Measurements from ENCODE around the gene CLCN7.
"Not testable (repeated sequence)": the region's sequence is repeated elsewhere in the genome, so short reads cannot be mapped to it uniquely, and the experiment has no call there.

The CLCN7 gene

GRCh38 chr16:1439699-1440074 is 35.1 kb downstream of the CLCN7 start:
- ATAC-seq (replicated peaks; ENCODE audit: extremely low read depth, poor library complexity, severe bottlenecking); H3K27me3 Mint-ChIP-seq; H3K4me3 Mint-ChIP-seq; H3K4me1 Mint-ChIP-seq; H3K36me3 Mint-ChIP-seq (ENCODE audit: insufficient read depth); DNase-seq (ENCODE audit: low spot score in 2 of 2); H3K9me3 Mint-ChIP-seq: not testable (repeated sequence)
- peak overlapping the region; percentile 49 for H3K27ac Mint-ChIP-seq (ENCODE audit: low read depth)

GRCh38 chr16:1439058-1439698 is 35.6 kb downstream of the CLCN7 start:
- Mint-ChIP-seq H3K27me3 (no peaks in the 10 kb centered on the region), H3K36me3 (ENCODE audit: insufficient read depth) (no peaks in the 10 kb centered on the region), H3K4me3 (no peak overlapping the region), H3K27ac (ENCODE audit: low read depth) (no peak overlapping the region), H3K4me1 (no peaks in the 10 kb centered on the region), H3K9me3 (no peaks in the 10 kb centered on the region)
- DNase-seq (ENCODE audit: low spot score in 2 of 2) (no peak), ATAC-seq (replicated peaks; ENCODE audit: extremely low read depth, poor library complexity, severe bottlenecking) (no peak)

- Mint-ChIP-seq H3K4me3 (no peak overlapping the region), H3K4me1 (no peaks in the 10 kb centered on the region), H3K27me3 (no peaks in the 10 kb centered on the region), H3K9me3 (no peaks in the 10 kb centered on the region), H3K36me3 (ENCODE audit: insufficient read depth) (no peaks in the 10 kb centered on the region), H3K27ac (ENCODE audit: low read depth) (no peak overlapping the region)
- ATAC-seq (replicated peaks; ENCODE audit: extremely low read depth, poor library complexity, severe bottlenecking) (no peak), DNase-seq (ENCODE audit: low spot score in 2 of 2) (no peak)
Measured at GRCh38 chr16:1438229-1439057, 36.4 kb downstream of the CLCN7 start.

GRCh38 chr16:1437606-1438005 is 37.2 kb downstream of the CLCN7 start:
- no peak for ATAC-seq (replicated peaks; ENCODE audit: extremely low read depth, poor library complexity, severe bottlenecking)
- DNase-seq (ENCODE audit: low spot score in 2 of 2), result no peak
- H3K4me1 Mint-ChIP-seq, result no peaks in the 10 kb centered on the region
- H3K27me3 Mint-ChIP-seq, result no peaks in the 10 kb centered on the region
- H3K4me3 Mint-ChIP-seq, result no peak overlapping the region
- H3K27ac Mint-ChIP-seq (ENCODE audit: low read depth), result no peak overlapping the region
- H3K36me3 Mint-ChIP-seq (ENCODE audit: insufficient read depth), result no peaks in the 10 kb centered on the region
- no peaks in the 10 kb centered on the region for H3K9me3 Mint-ChIP-seq

GRCh38 chr16:1436731-1437355 is 38.0 kb downstream of the CLCN7 start:
- no peaks in the 10 kb centered on the region for H3K9me3 Mint-ChIP-seq
- no peak for ATAC-seq (replicated peaks; ENCODE audit: extremely low read depth, poor library complexity, severe bottlenecking)
- H3K4me1 Mint-ChIP-seq, result no peaks in the 10 kb centered on the region

GRCh38 chr16:1435921-1436697 is 38.7 kb downstream of the CLCN7 start:
- H3K27me3 Mint-ChIP-seq, result no peaks in the 10 kb centered on the region
- ATAC-seq (replicated peaks; ENCODE audit: extremely low read depth, poor library complexity, severe bottlenecking) (no peak), DNase-seq (ENCODE audit: low spot score in 2 of 2) (no peak)
- H3K4me3 Mint-ChIP-seq, result no peak overlapping the region
- no peaks in the 10 kb centered on the region for H3K36me3 Mint-ChIP-seq (ENCODE audit: insufficient read depth)
- H3K27ac Mint-ChIP-seq (ENCODE audit: low read depth), result no peak overlapping the region
- no peaks in the 10 kb centered on the region for H3K4me1 Mint-ChIP-seq
- no peaks in the 10 kb centered on the region for H3K9me3 Mint-ChIP-seq

More at GRCh38 chr16:1436731-1437355, 38.0 kb downstream of the CLCN7 start:
- Mint-ChIP-seq H3K27me3 (no peaks in the 10 kb centered on the region), H3K36me3 (ENCODE audit: insufficient read depth) (no peaks in the 10 kb centered on the region), H3K4me3 (no peak overlapping the region), H3K27ac (ENCODE audit: low read depth) (no peak overlapping the region)
- DNase-seq (ENCODE audit: low spot score in 2 of 2), result no peak

GRCh38 chr16:1434644-1435592 is 39.9 kb downstream of the CLCN7 start:
- Mint-ChIP-seq H3K27me3 (peaks cover 4% of the 10 kb centered on the region), H3K36me3 (ENCODE audit: insufficient read depth) (no peaks in the 10 kb centered on the region), H3K4me3 (no peak overlapping the region), H3K4me1 (no peaks in the 10 kb centered on the region), H3K9me3 (no peaks in the 10 kb centered on the region), H3K27ac (ENCODE audit: low read depth) (no peak overlapping the region)
- DNase-seq (ENCODE audit: low spot score in 2 of 2) (no peak), ATAC-seq (replicated peaks; ENCODE audit: extremely low read depth, poor library complexity, severe bottlenecking) (no peak)

- no peak for DNase-seq (ENCODE audit: low spot score in 2 of 2)
- Mint-ChIP-seq H3K36me3 (ENCODE audit: insufficient read depth) (no peaks in the 10 kb centered on the region), H3K4me1 (no peaks in the 10 kb centered on the region), H3K27ac (ENCODE audit: low read depth) (no peak overlapping the region), H3K4me3 (no peak overlapping the region), H3K27me3 (peaks cover 7% of the 10 kb centered on the region), H3K9me3 (no peaks in the 10 kb centered on the region)
- no peak for ATAC-seq (replicated peaks; ENCODE audit: extremely low read depth, poor library complexity, severe bottlenecking)
Measured at GRCh38 chr16:1433756-1434155, 41.1 kb downstream of the CLCN7 start.

- Mint-ChIP-seq H3K27ac (ENCODE audit: low read depth) (no peak overlapping the region), H3K9me3 (no peaks in the 10 kb centered on the region), H3K27me3 (peaks cover 7% of the 10 kb centered on the region), H3K4me1 (no peaks in the 10 kb centered on the region), H3K36me3 (ENCODE audit: insufficient read depth) (no peaks in the 10 kb centered on the region), H3K4me3 (no peak overlapping the region)
- no peak for DNase-seq (ENCODE audit: low spot score in 2 of 2)
- ATAC-seq (replicated peaks; ENCODE audit: extremely low read depth, poor library complexity, severe bottlenecking), result no peak
Measured at GRCh38 chr16:1433263-1433560, 41.6 kb downstream of the CLCN7 start.

GRCh38 chr16:1432388-1433262 is 42.2 kb downstream of the CLCN7 start:
- Mint-ChIP-seq H3K36me3 (ENCODE audit: insufficient read depth) (no peaks in the 10 kb centered on the region), H3K4me1 (no peaks in the 10 kb centered on the region), H3K4me3 (peak overlapping the region; percentile 32), H3K27me3 (peaks cover 7% of the 10 kb centered on the region), H3K9me3 (no peaks in the 10 kb centered on the region), H3K27ac (ENCODE audit: low read depth) (no peak overlapping the region)
- DNase-seq (ENCODE audit: low spot score in 2 of 2) (no peak), ATAC-seq (replicated peaks; ENCODE audit: extremely low read depth, poor library complexity, severe bottlenecking) (no peak)

GRCh38 chr16:1431497-1432270 is 43.1 kb downstream of the CLCN7 start:
- Mint-ChIP-seq H3K27ac (ENCODE audit: low read depth) (no peak overlapping the region), H3K27me3 (peaks cover 7% of the 10 kb centered on the region), H3K9me3 (no peaks in the 10 kb centered on the region), H3K36me3 (ENCODE audit: insufficient read depth) (no peaks in the 10 kb centered on the region), H3K4me3 (peak overlapping the region; percentile 32), H3K4me1 (no peaks in the 10 kb centered on the region)
- DNase-seq (ENCODE audit: low spot score in 2 of 2) (no peak), ATAC-seq (replicated peaks; ENCODE audit: extremely low read depth, poor library complexity, severe bottlenecking) (no peak)
